DMS79 treated with DMSO at 0.1 percent for 48 hours (cell line): Measurements from ENCODE around the gene ITPRID2.
"Not testable (repeated sequence)": the region's sequence is repeated elsewhere in the genome, so short reads cannot be mapped to it uniquely, and the experiment has no call there.

Source experiments
- DNase-seq: peaks from one replicate; lab custom pipeline; 2025; lab: John Stamatoyannopoulos, UW

ITPRID2 gene

GRCh38 chr2:181916726-181917718, 25.5 kb downstream of the ITPRID2 start:
- no peak for DNase-seq

GRCh38 chr2:181918188-181918587, 26.7 kb downstream of the ITPRID2 start:
- no peak for DNase-seq

- DNase-seq: no peak
Measured at GRCh38 chr2:181923121-181923520, 31.6 kb downstream of the ITPRID2 start.

GRCh38 chr2:181924336-181924735, 32.8 kb downstream of the ITPRID2 start:
- DNase-seq: peak; percentile 16

- DNase-seq: no peak
Measured at GRCh38 chr2:181934694-181935093, 43.2 kb downstream of the ITPRID2 start.

GRCh38 chr2:181937473-181937872, 45.9 kb downstream of the ITPRID2 start:
- DNase-seq: peak; percentile 98

GRCh38 chr2:181943411-181944124, 52.0 kb downstream of the ITPRID2 start:
- no peak for DNase-seq

- DNase-seq: no peak
Measured at GRCh38 chr2:181944164-181944913, 52.8 kb downstream of the ITPRID2 start.

GRCh38 chr2:181944914-181945291, 53.4 kb downstream of the ITPRID2 start:
- no peak for DNase-seq

- DNase-seq: no peak
Measured at GRCh38 chr2:181946444-181947127, 55.1 kb downstream of the ITPRID2 start.

GRCh38 chr2:181947273-181947672, 55.7 kb downstream of the ITPRID2 start:
- no peak for DNase-seq

- no peak for DNase-seq
Measured at GRCh38 chr2:181948227-181948626, 56.7 kb downstream of the ITPRID2 start.

GRCh38 chr2:181949047-181949446, 57.5 kb downstream of the ITPRID2 start:
- DNase-seq: no peak

GRCh38 chr2:181952404-181953226, 61.1 kb downstream of the ITPRID2 start:
- no peak for DNase-seq

GRCh38 chr2:181953881-181954537, 62.5 kb downstream of the ITPRID2 start:
- DNase-seq: no peak

- DNase-seq: no peak
Measured at GRCh38 chr2:181954538-181954883, 63.0 kb downstream of the ITPRID2 start.

GRCh38 chr2:181955010-181955409, 63.5 kb downstream of the ITPRID2 start:
- no peak for DNase-seq

- not testable (repeated sequence) for DNase-seq
Measured at GRCh38 chr2:181955866-181956265, 64.3 kb downstream of the ITPRID2 start.

GRCh38 chr2:181957668-181958067, 66.1 kb downstream of the ITPRID2 start:
- DNase-seq: no peak

GRCh38 chr2:181958726-181959125, 67.2 kb downstream of the ITPRID2 start:
- no peak for DNase-seq
